Epithelial cell of proximal tubule (primary cell): ENCODE measurements around the gene KIFAP3. TPM values are rescaled to one million over a fixed set of nuclear protein-coding genes. Genes with fewer than 3 reads are reported as not detected.

ENCODE experiments used
- DNase-seq: peaks from one replicate; pipeline ENCODE4 v3.0.0-alpha.2; 2011; ENCODE audit warnings: low read depth
- H3K4me3 ChIP-seq: 2 replicates; pipeline ENCODE4 v1.5.1; 2011; ENCODE audit warnings: low read depth, mild to moderate bottlenecking, low read length
- CTCF ChIP-seq: conservative IDR thresholded peaks from 2 replicates; pipeline ENCODE4 v1.5.1; 2012; ENCODE audit warnings: low read depth, mild to moderate bottlenecking, low read length
- total RNA-seq: library from RNA; depleted of rRNA; stranded (reverse); fragments of >200 nt; gene quantifications from 2 replicates; pipeline ENCODE4 v1.2.3, GENCODE V29; 2015

KIFAP3 gene
- total RNA-seq, 1 donor from 2014 or later = 15.7 TPM

GRCh38 chr1:169904834-169905233 lies 169.7 kb downstream of the KIFAP3 start:
- no peak for DNase-seq
- no peak for TF ChIP-seq CTCF
- H3K4me3 ChIP-seq = no peak overlapping the region

DNA sequence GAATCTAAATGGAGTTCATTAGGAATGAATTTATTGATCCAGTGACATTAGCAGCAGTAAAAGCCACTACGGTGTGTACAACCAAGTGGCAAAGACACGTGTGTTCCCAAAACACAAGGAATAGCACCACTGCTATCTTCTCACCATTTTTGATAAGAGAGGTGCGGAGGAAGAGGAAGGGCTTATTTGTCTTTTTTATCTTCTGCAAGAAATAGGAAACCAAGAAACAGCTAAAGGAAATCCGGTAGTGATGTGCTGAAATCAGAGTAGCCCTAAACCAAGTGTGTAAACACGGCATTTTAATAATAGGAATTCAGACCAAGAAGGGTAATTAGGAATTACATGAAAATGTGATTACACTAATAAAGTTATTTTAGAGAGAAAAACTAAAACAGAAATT lies 171.7 kb downstream of the KIFAP3 start:
- no peak for TF ChIP-seq CTCF
- H3K4me3 ChIP-seq = no peak overlapping the region

DNA sequence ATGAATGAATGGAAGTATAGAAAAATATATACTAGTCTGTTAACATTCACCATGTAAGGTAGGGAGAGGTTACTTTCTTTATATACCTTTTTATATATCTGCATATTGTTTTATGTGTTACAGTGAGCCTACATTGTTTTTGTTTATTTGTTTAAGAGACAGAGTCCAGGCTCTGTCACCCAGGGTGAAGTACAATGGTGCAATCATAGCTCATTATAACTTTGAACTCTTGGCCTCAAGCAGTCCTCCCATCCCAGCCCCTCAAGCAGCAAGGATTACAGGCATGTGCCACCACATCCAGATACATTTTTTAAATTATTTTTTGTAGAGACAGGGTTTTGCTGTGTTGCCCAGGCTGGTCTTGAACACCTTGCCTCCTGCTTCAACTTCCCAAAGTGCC lies 173.4 kb downstream of the KIFAP3 start:
- H3K4me3 ChIP-seq = no peak overlapping the region
- no peak for DNase-seq
- no peak for TF ChIP-seq CTCF

More for the DNA sequence above, 171.7 kb downstream of the KIFAP3 start:
- no peak for DNase-seq

GRCh38 chr1:169900571-169900970 lies 173.9 kb downstream of the KIFAP3 start:
- no peak for TF ChIP-seq CTCF
- no peak overlapping the region for H3K4me3 ChIP-seq
- DNase-seq = no peak

DNA sequence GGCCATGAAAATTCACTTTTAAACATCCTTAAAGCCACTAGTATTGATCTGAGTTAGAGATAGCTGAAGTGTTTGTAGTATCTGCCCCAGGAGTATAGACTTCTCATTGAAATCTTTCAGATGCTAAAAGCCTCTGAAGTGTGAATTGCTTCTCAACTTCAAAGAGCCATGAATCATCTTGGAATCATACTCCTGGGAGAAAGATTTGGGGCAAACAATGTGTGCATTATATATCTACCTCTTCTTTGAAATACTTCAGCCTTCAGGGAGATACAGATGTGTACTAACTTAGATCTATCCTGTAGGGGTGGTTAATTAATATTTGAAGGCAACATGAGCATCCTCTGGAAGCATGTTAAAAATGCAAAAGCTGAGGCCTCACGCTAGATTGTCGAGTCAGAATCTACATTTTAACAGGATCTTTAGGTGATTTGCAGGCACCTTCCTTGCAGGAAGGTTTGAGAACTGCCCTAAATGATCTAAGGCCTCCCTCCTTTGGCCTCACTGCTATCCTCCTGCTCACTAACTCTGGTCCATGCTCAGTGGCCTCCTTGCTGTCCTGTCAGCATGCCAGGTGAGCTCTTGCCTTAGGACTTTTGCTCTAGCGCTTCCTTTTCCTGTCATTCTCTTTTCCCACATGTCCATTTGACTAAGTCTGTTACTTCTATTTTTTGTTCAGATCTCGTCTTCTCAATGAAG lies 174.8 kb downstream of the KIFAP3 start:
- TF ChIP-seq CTCF = no peak
- DNase-seq = no peak
- no peak overlapping the region for H3K4me3 ChIP-seq

GRCh38 chr1:169896013-169896412 lies 178.5 kb downstream of the KIFAP3 start:
- no peak for DNase-seq
- H3K4me3 ChIP-seq = no peak overlapping the region
- no peak for TF ChIP-seq CTCF
